GM12878 (cell line): ENCODE data around the gene NKRF. TPM values are rescaled to one million over a fixed set of nuclear protein-coding genes. Genes with fewer than 3 reads are reported as not detected.

Experiments
- ATAC-seq: fragments of 200-7000 bp; cut with Tn5 transposase; 3 replicates; pipeline ENCODE4 v1.9.1; 2020; ENCODE audit warnings: mild to moderate bottlenecking, moderate library complexity
- BruUV-seq: library from RNA; stranded (reverse); fragments of 400-500 nt; replicated peaks from 2 replicates; lab custom pipeline; 2021; lab: Mats Ljungman, UMichigan
- CTCF ChIA-PET: fragments of 300-600 bp; sonication (Branson Sonifier 250); formaldehyde crosslinking; extraction: SDS; loops from one replicate; lab custom pipeline; 2021; ENCODE audit warnings: inconsistent platforms; lab: Yijun Ruan, JAX
- POLR2A ChIA-PET: fragments of 350-600 bp; formaldehyde crosslinking; extraction: SDS; loops from one replicate; lab custom pipeline; 2021; ENCODE audit warnings: inconsistent platforms; lab: Charles Lee
- RAD21 ChIA-PET: fragments of 300-600 bp; sonication (Branson Sonifier 250); formaldehyde crosslinking; loops from one replicate; lab custom pipeline; 2023; ENCODE audit warnings: antibody characterized with exemption; ENCODE audit not compliant: unreplicated experiment; lab: Charles Lee
- SMC1A ChIA-PET: fragments of 300-600 bp; sonication (Branson Sonifier 250); formaldehyde crosslinking; loops from one replicate; lab custom pipeline; 2023; ENCODE audit not compliant: unreplicated experiment, uncharacterized antibody; lab: Charles Lee
- DNase-seq: peaks from one replicate; pipeline ENCODE4 v3.0.0-alpha.2; 2011; ENCODE audit warnings: low read depth, low spot score
- FAIRE-seq: peaks from 3 replicates; lab custom pipeline; 2011; peaks lifted over from hg19 to GRCh38; lab: Jason Lieb, UNC
- H2AFZ ChIP-seq: 2 replicates; pipeline ENCODE4 v1.6.0; 2011; ENCODE audit warnings: low read depth, low read length, control low read depth; ENCODE audit not compliant: control insufficient read depth
- H3K27ac ChIP-seq: 2 replicates; pipeline ENCODE4 v1.5.1; 2011; ENCODE audit warnings: control low read depth; ENCODE audit not compliant: control insufficient read depth, insufficient read depth
- H3K27me3 ChIP-seq, 2 experiments: replicated peaks in 1 of 2; 2 replicates each; pipeline versions ENCODE4 v1.6.0 to v1.6.1; 2011; ENCODE audit warnings: low read length in 1 of 2; ENCODE audit not compliant: control insufficient read depth in 2 of 2, insufficient read depth in 2 of 2
- H3K36me3 ChIP-seq, 2 experiments: 2 replicates each; pipeline ENCODE4 v1.5.1; 2011; ENCODE audit warnings: low read length in 1 of 2; ENCODE audit not compliant: control insufficient read depth in 2 of 2, insufficient read depth in 2 of 2
- H3K4me1 ChIP-seq: 2 replicates; pipeline ENCODE4 v1.6.1; 2011; ENCODE audit warnings: mild to moderate bottlenecking, low read length, moderate library complexity, mixed read lengths; ENCODE audit not compliant: control insufficient read depth, insufficient read depth
- H3K4me2 ChIP-seq: 2 replicates; pipeline ENCODE4 v1.6.0; 2011; ENCODE audit warnings: control low read depth; ENCODE audit not compliant: control insufficient read depth, insufficient read depth
- H3K4me3 ChIP-seq: fragments of 200-600 bp; sonication (generic); 2 replicates; pipeline ENCODE4 v1.5.1; 2016
- H3K79me2 ChIP-seq: 2 replicates; pipeline ENCODE4 v1.6.0; 2011; ENCODE audit warnings: low read length; ENCODE audit not compliant: control insufficient read depth, insufficient read depth
- H3K9ac ChIP-seq: 2 replicates; pipeline ENCODE4 v1.8.0; 2011; ENCODE audit warnings: low read length, control low read depth, mixed read lengths; ENCODE audit not compliant: control insufficient read depth, insufficient read depth
- H3K9me3 ChIP-seq: replicated peaks from 3 replicates; pipeline ENCODE4 v1.5.1; 2011; ENCODE audit warnings: mild to moderate bottlenecking, low read length; ENCODE audit not compliant: control insufficient read depth, insufficient read depth
- H4K20me1 ChIP-seq: 2 replicates; pipeline ENCODE4 v1.6.0; 2011; ENCODE audit not compliant: control insufficient read depth, insufficient read depth
- CBX3 ChIP-seq: fragments of 200-600 bp; sonication (generic); IDR thresholded peaks from 2 replicates; pipeline ENCODE4 v1.6.1; 2016; ENCODE audit warnings: low read depth, borderline replicate concordance
- CEBPZ ChIP-seq: fragments of 150-350 bp; IDR thresholded peaks from 2 replicates; pipeline ENCODE4 v1.6.1; 2016; ENCODE audit warnings: low read depth, low read length
- CHD2 ChIP-seq: IDR thresholded peaks from 2 replicates; pipeline ENCODE4 v1.6.1; 2011; ENCODE audit warnings: low read depth, low read length, improper control_type of control experiment, borderline replicate concordance
- CHD4 ChIP-seq: fragments of 200-600 bp; sonication (generic); IDR thresholded peaks from 2 replicates; pipeline ENCODE4 v1.6.1; 2016; ENCODE audit warnings: mild to moderate bottlenecking
- FOS ChIP-seq: IDR thresholded peaks from 3 replicates; pipeline ENCODE4 v1.6.1; 2011; ENCODE audit warnings: borderline replicate concordance; ENCODE audit not compliant: insufficient read length; ENCODE audit errors: extremely low read depth
- HDAC6 ChIP-seq: fragments of 200-600 bp; sonication (generic); IDR thresholded peaks from one replicate; pipeline ENCODE4 v1.8.0; 2017; ENCODE audit warnings: antibody characterized with exemption; ENCODE audit not compliant: unreplicated experiment
- IKZF2 ChIP-seq, 2 experiments: fragments of 450-650 bp; IDR thresholded peaks; 2 replicates each; pipeline ENCODE4 v1.6.1; 2017; ENCODE audit warnings: mild to moderate bottlenecking in 2 of 2, moderate library complexity in 2 of 2
- LARP7 ChIP-seq: fragments of 450-650 bp; IDR thresholded peaks from 2 replicates; pipeline ENCODE4 v1.6.1; 2017; ENCODE audit warnings: mild to moderate bottlenecking
- PBX3 ChIP-seq: IDR thresholded peaks from 2 replicates; pipeline ENCODE4 v1.6.1; 2011; ENCODE audit warnings: mild to moderate bottlenecking, low read depth, low read length, moderate library complexity; ENCODE audit not compliant: insufficient replicate concordance
- RAD51 ChIP-seq: fragments of 450-650 bp; IDR thresholded peaks from 2 replicates; pipeline ENCODE4 v1.6.1; 2016; ENCODE audit warnings: moderate library complexity, mild to moderate bottlenecking, inconsistent platforms
- RB1 ChIP-seq: fragments of 450-650 bp; formaldehyde crosslinking; IDR thresholded peaks from 2 replicates; pipeline ENCODE4 v1.6.1; 2017; ENCODE audit warnings: mild to moderate bottlenecking, borderline replicate concordance
- RUNX3 ChIP-seq: IDR thresholded peaks from 2 replicates; pipeline ENCODE4 v1.6.1; 2012; ENCODE audit warnings: low read length, inconsistent platforms
- SKIL ChIP-seq: fragments of 450-650 bp; IDR thresholded peaks from 2 replicates; pipeline ENCODE4 v1.6.1; 2017; ENCODE audit warnings: mild to moderate bottlenecking, low read depth, inconsistent platforms; ENCODE audit not compliant: poor library complexity, severe bottlenecking
- SMC3 ChIP-seq: IDR thresholded peaks from 2 replicates; pipeline ENCODE4 v1.6.1; 2011; ENCODE audit warnings: low read length, improper control_type of control experiment, borderline replicate concordance
- SP1 ChIP-seq: IDR thresholded peaks from one replicate; pipeline ENCODE4 v1.6.1; 2011; ENCODE audit warnings: low read depth, low read length
- SREBF1 ChIP-seq: IDR thresholded peaks from 2 replicates; pipeline ENCODE4 v1.6.1; 2012; ENCODE audit warnings: mild to moderate bottlenecking, low read length
- YY1 ChIP-seq: IDR thresholded peaks from 2 replicates; pipeline ENCODE4 v1.6.1; 2011; ENCODE audit warnings: low read depth, mild to moderate bottlenecking, low read length
- ZNF207 ChIP-seq: fragments of 450-650 bp; IDR thresholded peaks from 2 replicates; pipeline ENCODE4 v1.6.1; 2014; ENCODE audit warnings: antibody characterized with exemption, mild to moderate bottlenecking, borderline replicate concordance
- ZNF384 ChIP-seq: IDR thresholded peaks from 2 replicates; pipeline ENCODE4 v1.6.1; 2012; ENCODE audit warnings: low read depth, mild to moderate bottlenecking, low read length, improper control_type of control experiment, borderline replicate concordance
- WGBS: methylation state at CpG from one replicate; pipeline ENCODE4 v1.1.6; 2016; ENCODE audit warnings: low lambda C conversion rate; ENCODE audit not compliant: insufficient replicate concordance, insufficient coverage; ENCODE audit errors: missing lambda C conversion rate; 5-methylcytosine and 5-hydroxymethylcytosine counted together
- in situ Hi-C: fragments of 300-500 bp; cut with MboI; formaldehyde crosslinking; loops from 9 replicates; pipeline ENCODE4 v1.14.3; 2018; ENCODE audit warnings: mixed read lengths
- intact Hi-C: fragments of 100-400 bp; cut with micrococcal nuclease; formaldehyde crosslinking; loops from one replicate; pipeline ENCODE4 v1.14.2; 2022; ENCODE audit not compliant: unreplicated experiment
- polyA plus RNA-seq, 11 experiments: library from polyadenylated mRNA; depleted of rRNA in 4 of 11; unstranded in 6 of 11; stranded (reverse) in 5 of 11; fragments of >200 nt; fragmentation: Nextera tagmentation in 4 of 11; fragmentation: Illumina TruSeq in 1 of 11; extraction: Ambion mirVana in 4 of 11; extraction: Trizol in 1 of 11; gene quantifications; 1 replicate in 1 of 11; 2 replicates in 10 of 11; pipeline versions ENCODE4 v1.2.1 to v1.2.3, GENCODE V29; 2011 to 2016; ENCODE audit warnings: inconsistent platforms in 2 of 11, missing spikeins in 2 of 11, low read depth in 1 of 11
- total RNA-seq, 4 experiments: library from RNA; depleted of rRNA in 3 of 4; stranded (reverse); fragments of >200 nt in 3 of 4; fragmentation: Illumina TruSeq in 1 of 4; extraction: Trizol in 1 of 4; gene quantifications; 2 replicates each; pipeline versions ENCODE4 v1.2.1 to v1.2.3, GENCODE V29; 2013 to 2021

The NKRF gene
- total and polyA plus RNA-seq, 10 of the 15 experiments (the other 5 are each of a cell fraction or from before 2014, with no cell fraction given) = 6.2 to 21.5 (median 10.1) TPM

GRCh38 chrX:119541188-119541587 is 65.0 kb downstream of the NKRF start:
- no peaks in the 10 kb centered on the region for H4K20me1 ChIP-seq
- 59% methylated on average over 4 of the region's 4 CpGs for WGBS

More at GRCh38 chrX:119541188-119541587, 65.0 kb downstream of the NKRF start:
- in situ Hi-C loops = no loop called here
- Histone ChIP-seq H3K27me3 (no peaks in the 10 kb centered on the region), H3K79me2 (no peaks in the 10 kb centered on the region), H3K9me3 (no peaks in the 10 kb centered on the region), H3K9ac (no peak overlapping the region), H3K4me1 (no peaks in the 10 kb centered on the region), H3K4me2 (no peak overlapping the region), H2AFZ (no peak overlapping the region), H3K36me3 (no peaks in the 10 kb centered on the region; a peak in 1 of 4 replicates), H3K27ac (no peak overlapping the region), H3K4me3 (no peak overlapping the region)
- CTCF ChIA-PET = no interaction called here
- FAIRE-seq = no peak
- intact Hi-C loops = no loop called here
- BruUV-seq = no TSS peak
- ATAC-seq = no peak
- DNase-seq = no peak
- TF ChIP-seq LARP7 (no peak), RAD51 (no peak), ZNF384 (no peak), YY1 (no peak), PBX3 (no peak), CBX3 (no peak), CEBPZ (no peak), CHD4 (no peak), SMC3 (no peak), ZNF207 (no peak), HDAC6 (no peak), SREBF1 (no peak), FOS (no peak), IKZF2 (IDR thresholded peaks at IDR 0.05) (no peak), SP1 (no peak), SKIL (no peak), CHD2 (no peak), RB1 (no peak), RUNX3 (no peak)
- RAD21 ChIA-PET = no interaction called here
- SMC1A ChIA-PET = no interaction called here
- POLR2A ChIA-PET = no interaction called here
